Measurements from ENCODE around the gene ZNF180.
"Not testable (repeated sequence)": the region's sequence is repeated elsewhere in the genome, so short reads cannot be mapped to it uniquely, and the experiment has no call there.

Gene ZNF180

DNA sequence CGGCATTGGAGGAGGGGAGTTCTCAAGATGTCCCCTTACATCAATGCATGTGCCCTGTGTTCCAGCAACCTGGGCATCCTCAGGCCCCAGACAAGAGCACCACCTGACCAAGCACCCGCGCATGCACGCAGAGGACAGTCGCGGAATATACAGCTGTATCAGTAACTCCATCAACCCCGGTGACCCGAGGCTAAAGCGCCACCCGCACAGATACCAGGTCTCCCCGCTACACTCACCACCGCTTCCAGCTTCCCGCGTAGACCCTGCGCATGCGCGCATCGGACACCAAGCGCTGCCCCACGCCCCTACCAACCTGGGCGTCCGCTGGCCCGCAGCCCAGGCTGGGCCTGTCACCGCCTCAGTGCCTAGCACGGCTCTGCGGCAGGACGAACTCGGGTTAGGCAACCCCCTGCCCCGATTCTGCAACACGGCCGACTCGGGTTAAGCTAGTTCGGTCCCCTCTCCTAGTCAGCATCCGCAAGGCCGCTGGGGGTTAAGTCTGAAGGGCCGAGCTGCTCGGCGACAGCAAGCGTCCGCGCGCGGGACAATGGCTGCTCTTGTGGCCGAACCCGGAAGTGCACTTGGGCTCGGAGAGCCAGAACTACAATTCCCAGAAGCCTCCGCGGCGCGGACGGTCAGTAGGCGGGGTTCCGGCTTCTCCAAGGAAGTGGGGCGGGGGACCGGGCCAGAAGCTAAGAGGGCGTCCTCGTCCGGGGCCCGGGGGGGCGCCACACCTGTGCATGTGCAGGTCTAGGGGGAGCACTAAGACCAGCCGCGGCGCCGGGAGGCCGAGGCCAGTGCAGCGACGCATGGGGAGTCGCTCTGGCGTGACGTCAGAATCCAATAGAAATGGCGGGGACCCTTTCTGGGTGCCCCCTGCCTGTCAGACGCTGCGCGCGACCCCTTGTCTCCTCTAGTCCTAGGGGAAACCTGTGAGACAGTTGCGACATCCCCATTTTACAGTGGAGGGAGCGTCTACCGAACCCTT, at the start of gene ZNF180:
ZNF180 (minus strand) TSS at position 561 of the 988 bp plus-strand sequence. CDS start 3,188 bp downstream, outside the sequence.
- DNase-seq, result peak; percentile 82

DNA sequence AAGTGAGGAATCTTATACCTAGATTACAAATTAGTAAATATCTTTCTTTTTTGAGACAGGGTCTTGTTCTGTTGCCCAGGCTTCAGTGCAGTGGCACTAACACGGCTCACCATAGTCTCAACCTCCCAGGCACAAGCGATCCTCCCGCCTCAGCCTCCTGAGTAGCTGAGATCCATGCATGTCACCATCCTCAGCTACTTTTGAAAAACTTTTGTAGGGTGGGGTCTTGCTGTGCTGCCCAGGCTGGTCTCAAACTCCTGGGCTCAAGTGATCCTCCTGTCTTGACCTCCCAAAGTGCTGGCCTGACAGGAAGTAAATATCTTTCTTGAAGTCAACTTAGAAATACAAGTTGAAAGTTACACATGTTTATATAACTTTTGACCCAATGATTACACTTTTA, 49.2 kb upstream of the ZNF180 start:
- DNase-seq, result no peak

DNA sequence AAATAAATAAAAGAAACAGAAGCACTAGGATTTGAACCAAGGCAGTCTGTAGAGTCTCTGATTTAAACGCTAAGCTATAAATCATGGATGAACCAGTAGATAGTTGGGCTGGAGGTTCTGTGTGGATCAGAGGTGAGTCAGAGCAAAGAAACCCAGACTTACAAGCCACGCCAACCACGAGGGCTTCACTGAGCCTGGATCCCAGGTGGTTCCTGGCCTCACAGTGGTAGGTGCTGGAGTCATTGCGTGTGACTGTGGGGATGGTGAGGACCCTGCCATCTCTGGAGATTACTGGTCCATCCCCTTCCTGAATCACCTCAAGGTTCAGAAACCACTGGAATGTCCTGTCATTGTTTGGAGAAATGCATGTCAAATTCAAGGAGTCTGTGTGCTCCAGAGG, 48.4 kb upstream of the ZNF180 start:
- peak; percentile 66 for DNase-seq

DNA sequence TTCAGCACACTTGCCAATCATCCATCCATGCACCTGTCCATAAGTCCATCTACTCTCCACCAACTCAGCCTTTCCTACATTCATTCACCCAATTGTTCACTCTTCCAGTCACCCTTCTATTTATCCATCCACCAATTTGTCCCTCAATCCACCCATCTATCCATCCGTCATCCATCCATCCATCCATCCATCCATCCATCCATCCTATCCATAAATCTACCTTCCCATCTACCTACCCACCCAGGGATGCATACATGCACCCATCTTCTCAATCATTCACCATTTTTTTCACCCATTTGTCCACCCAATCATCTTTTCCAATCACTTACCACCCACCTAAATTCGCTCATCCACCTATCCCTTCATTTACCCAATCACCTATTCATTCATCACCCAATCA, 43.7 kb upstream of the ZNF180 start:
- no peak for DNase-seq

DNA sequence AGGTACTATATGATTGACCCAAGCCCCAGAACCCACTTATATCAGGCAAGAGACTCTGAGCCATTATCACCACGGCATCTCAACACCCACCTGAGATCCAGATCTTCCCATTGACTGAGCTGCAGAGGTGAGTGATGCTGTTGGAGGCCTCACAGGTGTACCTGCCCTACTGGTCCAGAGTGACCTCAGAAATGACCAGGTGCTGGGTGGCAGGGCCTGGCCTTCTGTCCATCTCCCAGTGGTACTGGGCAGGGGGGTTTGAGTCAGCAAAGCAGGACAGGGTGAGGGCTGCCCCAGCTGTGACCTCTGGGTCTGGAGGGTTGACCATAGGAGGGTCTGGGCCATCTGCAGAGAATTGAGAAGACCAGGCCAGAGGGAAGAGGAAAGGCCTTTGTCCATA, 42.3 kb upstream of the ZNF180 start:
- no peak for DNase-seq

DNA sequence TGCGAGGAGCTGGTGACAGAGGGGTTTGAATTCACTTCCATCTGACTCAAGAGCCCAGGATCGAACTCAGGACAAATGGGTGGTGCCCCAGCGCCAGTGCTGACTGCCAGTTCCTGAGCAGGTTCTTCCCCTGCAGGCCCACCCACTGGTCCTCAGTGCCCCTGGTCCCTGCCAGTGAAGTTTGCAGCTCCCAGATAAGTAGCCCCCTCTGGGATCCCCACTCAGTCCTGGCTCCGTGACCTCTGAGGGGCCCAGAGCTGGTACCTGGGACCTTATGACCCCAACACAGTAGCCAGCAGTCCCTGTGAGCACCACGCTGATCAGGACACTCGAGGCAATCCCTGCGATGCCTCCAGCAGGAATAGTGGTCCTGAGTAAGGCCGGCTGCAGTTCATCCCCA, 40.4 kb upstream of the ZNF180 start:
- no peak for DNase-seq

DNA sequence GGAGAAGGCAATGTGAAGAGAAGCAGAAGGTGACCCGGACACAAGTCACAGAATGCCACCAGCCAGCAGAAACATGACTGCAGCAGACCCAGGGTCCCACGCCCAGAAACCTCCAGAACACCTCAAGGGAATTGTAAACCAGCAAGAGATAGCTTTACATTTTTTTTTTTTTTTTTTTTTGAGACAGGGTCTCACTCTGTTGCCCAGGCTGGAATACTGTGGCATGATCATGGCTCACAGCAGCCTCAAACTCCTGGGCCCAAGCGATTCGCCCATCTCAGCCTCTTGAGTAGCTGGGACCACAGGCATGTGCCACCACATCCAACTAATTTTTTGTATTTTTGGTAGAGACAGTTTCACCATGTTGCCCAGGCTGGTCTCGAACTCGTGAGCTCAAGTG, 39.7 kb upstream of the ZNF180 start:
- no peak for DNase-seq

DNA sequence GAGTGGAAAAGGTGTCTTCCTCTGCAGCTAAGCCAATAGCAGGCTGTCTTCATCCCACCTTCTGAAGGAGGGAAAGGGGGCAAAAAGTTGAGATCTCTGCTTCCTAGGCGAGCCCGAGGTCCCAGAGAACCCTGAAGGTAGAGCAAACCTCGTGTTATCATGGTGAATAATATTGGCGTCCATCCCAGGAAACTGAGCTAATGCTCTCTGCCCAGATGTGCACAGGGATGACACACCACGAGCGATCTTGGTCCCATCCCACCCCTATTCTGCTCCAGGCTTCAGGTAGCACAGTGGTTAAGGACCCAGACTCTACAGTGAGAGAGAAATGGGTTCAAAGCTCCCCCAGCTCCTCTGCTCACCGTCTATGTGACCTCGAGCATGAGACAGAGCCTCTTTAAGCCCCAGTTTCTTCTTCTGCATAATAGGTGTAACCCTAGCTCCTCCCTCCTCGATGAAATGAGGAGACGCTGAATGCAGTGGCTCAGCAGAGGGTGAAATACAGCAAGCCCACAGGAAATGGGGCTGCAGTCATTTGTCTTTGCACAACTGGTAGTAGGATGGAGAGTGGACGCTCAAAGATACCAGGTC, 39.0 kb upstream of the ZNF180 start:
- no peak for DNase-seq

DNA sequence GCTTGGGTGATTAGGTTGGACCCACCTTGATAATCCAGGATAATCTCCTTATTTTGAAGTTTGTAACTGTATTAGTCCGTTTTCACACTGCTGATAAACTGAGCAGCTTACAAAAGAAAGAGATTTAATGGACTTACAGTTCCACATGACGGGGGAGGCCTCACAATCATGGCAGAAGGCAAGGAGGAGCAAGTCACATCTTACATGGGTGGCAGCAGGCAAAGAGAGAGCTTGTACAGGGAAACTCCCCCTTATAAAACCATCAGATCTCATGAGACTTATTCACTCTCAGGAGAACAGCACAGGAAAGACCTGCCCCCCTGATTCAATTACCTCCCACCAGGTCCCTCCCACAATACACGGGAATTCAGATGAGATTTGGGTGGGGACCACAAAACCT, 35.0 kb upstream of the ZNF180 start:
- DNase-seq, result not testable (repeated sequence)

DNA sequence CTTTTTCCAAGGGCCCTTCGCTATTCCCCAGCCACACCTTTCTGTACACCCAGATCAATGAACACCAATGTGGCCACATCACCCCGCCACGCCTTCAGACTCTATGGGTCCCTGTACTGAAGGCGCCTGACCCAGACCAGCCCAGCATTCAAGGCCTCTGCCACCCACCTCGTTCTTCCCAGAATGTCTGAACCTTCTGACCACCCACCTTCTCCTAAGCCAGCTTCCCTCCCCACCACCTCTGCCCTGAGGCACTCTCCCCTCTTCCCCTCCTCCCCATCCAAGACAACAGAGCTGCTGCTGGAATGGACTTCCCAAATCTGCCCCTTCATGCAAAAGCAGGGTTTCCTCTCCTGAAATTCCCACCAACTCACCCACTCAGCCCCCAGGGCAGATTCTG, 32.5 kb upstream of the ZNF180 start:
- DNase-seq, result no peak

DNA sequence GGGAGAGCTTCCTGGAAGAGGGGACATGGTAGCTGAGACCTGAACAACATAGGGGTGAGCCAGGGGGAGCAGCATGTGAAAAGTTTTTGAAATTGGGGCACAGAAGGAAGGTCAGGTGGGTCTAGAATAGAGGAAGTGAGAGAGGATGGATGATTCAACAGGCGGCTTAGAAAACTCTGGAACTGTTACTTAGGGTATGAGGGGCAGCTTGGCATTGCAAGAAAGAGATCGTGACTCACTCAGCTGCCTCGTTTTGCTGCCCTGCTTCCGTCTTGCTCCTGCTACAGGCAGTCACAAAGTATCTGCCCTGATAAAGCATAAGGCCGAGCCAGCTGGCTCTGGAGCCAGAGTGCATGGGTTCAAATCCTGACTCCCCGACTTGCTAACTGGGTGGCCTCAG, 30.5 kb upstream of the ZNF180 start:
- no peak for DNase-seq

DNA sequence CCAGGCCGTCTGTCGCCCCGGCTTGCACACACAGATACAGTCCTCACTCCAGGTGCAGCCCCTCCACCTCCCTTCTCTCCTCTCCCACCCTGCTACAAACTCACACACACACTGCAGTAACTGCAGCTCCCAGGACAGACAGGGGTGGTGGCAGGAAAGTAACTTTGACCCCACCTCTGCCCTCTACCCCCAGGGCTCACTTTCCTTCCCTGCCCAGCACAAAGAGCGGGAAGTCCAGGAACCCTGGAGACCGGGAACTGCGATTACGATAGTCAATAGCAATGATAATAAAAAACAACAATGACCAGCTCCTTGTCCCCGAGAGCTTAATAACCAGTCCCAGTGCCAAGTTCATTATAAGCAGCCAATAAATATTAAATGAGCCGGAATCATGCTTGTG, 29.2 kb upstream of the ZNF180 start, which contains the start of gene CEACAM20:
CEACAM20 (minus strand) TSS at position 140 of the 400 bp plus-strand sequence. CDS start 166 bp downstream, outside the sequence.
- DNase-seq, result no peak

DNA sequence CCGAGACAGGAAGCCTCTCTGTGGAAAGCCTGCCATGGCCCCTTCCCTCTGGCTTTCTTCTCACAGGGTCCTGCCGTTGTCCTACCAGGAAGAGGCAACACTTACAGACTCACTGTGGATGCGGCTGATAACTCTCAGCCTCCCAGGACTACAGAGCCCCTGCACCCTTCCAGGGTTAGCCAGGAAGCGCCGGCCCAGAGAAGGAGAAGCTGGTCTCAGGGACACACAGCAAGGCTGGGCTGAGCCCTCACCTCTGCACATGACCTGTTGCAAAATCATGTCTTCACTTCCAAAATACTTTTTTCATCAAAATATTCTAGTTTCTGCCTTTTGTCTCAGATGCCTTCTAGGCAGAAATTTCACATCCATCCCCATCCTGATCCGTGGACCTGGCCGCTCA, 27.2 kb upstream of the ZNF180 start:
- DNase-seq, result no peak

DNA sequence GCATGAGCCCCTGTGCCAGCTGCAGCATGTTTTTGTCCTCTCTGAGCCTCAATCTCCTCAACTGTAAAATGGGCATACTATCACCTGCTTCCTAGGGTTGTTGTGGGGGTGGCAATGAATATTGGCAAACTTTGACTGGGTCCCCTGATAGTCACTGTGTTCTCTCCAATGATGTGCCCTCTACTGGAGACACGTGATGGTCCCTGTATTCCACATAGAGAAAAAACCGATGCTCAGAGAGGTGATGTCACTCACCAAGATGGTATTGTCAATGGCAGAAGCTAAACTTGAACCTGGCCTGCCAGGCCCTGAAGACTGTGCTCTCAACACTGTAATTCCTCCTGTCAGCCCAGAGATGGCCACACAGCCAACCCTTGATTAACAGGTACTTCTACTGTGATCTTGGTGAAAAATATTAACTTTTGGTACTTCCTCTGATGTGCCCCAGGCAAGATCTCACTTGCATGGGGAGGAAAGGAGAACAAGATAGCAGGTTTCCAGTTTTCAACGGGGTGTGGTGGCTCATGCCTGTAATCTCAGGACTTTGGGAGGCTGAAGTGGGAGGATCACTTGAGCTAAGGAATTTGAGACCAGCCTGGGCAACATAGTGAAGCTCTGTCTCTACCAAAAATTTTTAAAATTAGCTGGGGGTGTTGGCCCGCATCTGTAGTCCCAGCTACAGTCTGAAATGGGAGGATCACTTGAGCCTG, 25.6 kb upstream of the ZNF180 start:
- DNase-seq, result no peak

DNA sequence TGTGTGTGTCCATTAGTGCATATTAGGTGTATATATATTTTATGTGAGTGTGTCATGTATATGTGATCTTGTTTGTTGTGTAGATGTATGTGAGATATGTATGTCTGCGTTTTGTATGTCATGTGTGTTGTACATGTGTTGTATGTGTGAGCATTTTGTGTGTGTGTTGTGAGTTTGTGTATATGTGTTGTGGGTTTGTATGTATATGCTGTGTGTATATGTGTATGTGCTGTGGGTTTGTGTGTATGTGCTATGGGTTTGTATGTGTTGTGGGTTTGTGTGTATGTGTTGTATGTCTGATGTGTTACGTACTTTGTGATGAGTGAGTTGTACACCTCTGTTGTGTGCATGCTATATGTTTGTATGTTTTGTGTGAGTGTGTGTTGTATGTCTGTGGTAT, 21.0 kb upstream of the ZNF180 start:
- DNase-seq, result no peak

DNA sequence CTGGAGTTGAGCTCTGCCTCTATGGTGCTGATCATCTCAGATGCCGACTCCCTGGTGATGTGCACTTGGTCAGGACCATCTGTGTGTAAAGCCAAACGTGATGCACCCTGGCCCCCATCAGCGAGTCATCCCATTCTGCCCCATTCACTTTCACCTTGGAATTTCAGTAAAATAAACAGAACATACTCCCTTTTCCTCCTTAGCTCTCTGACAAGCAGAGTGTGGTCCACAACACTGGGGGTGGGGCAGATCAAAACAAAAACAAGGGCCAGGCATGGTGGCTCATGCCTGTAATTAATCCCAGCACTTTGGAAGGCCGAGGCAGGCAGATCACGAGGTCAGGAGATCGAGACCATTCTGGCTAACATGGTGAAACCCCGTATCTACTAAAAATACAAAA, 16.8 kb upstream of the ZNF180 start:
- DNase-seq, result no peak

DNA sequence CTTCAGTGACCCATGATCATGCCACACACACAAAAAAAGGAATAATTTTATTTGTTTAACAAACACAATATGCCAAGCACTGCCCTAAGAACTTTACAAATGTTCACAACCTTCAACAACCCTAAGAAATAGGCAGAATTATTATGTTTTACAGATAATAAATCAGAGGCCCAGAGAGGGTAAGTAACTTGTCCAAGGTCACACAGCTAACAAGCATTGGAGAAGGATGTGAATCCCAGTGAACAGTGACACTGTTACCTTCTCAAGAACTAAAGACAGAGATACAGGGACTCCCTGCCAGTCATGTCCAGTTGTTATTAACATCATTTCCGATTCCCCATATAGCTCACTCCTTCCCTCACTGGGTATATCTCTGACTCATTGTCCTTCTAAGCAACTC, 15.6 kb upstream of the ZNF180 start:
- DNase-seq, result no peak

DNA sequence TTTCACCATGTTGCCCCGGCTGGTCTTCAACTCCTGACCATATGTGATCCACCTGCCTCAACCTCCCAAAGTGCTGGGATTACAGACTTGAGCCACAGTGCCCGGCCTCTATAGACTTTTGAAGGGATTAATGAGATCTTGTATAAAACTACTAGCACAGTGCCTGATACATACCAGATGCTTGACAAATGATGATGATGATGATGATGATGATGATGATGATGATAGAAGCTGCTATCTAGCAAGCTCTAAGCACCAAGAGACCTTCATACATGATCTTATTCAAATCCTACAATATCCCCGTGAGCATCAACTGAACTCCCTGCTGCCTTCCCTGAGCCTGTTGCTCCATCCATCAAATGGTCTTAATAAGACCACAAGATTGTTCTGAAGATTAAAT, 14.7 kb upstream of the ZNF180 start:
- no peak for DNase-seq

DNA sequence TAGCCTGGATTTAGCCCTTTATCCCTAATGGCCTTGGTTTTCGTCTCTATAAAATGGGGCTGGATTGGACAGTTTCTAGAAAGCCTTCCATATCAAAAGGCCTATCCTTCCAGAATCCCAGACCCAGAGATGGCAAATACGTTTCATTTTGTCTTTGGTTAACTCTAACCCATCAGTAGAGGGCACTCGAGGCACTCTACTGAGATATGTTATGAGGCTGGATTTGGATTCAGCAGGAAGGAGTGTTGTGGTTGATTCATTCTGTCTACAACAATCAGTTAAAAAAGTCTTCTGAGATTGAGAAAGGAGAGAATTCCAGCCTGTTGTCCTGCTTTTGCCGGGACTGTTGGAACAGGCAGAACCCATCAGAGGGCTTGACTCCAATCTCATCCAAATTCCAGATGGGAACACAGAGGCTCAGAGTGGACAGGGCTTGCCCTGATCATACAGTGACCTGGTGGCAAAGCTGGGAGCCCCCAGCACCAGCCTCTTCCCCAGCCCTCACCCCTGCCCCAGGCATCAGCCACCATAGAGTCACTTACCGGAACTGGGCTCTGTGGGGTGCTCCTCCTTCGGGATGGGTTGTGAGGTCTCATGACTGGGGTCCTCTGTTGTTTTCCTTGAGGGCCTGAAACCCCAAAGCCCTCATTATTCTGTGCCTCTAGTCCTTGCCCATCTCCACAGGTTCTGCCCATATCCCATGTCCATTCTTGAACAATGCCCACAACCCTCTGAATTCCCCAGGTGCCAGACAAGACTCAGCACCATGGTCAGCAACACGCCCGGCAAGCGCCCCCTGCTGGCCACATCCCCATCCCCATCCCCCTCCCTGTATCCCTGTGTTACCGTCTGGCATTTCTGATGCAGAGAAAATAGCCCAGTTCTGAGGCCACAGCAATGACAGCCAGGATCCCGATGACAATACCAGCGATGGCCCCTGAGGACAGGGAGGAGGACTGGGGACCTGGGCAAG, 12.3 kb upstream of the ZNF180 start:
- peak; percentile 21 for DNase-seq

DNA sequence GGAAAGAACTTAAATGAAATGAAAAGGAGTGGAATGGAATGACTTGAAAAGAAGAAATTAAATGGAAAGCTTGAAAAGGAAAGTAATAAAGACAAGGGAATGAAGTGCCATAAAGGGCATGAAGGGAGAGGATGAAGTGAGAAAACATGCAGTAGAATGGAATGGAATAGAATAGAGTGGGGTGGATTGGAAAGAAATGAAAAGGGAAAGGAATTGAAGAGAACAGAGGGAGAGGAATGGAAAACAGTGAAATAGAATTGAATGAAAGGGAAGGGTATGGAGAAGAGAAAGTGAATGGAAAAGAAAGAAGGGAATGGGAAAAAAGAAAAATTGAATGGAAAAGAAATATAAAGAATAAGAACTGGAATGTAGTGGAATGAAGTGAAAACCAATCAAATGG, 9.2 kb upstream of the ZNF180 start:
- no peak for DNase-seq

DNA sequence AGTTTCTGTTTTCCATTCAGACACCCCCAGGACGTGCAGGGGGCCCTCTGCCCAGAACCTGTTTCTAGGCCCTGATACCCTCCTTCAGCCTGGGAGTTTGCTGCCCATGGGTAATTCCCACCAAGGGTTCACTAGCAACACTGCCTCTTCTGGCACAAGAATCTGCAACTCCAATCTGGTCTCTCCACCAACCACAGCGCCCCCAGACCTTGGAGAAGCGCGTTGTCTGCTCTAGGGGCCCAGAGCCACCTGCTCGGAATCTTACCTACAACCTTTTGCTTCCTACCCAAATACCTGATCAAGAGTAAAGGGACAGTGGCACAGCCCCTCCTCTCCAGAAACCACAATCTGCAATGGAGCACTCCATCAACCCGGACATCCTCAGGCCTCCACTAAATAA, 763 bp downstream of the ZNF180 start:
- no peak for DNase-seq

DNA sequence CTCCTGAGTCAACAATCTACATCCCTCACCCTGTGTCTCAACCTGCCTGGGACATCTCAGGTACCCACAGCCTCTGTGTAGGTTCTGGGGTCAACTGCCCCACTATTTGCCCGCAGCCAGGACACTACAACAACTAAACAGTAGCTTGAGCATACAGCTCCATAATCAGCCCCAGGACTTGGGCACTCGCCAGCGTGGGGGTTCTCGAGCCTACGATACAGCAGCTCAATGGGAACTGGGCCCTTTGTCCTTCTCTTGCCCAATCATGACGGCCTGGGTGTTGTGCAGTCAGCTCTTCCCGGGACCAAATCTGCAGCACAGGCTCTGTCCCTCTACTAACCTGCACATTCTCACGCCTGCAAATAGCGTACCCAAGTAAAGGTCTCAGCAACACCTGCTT, 1.3 kb downstream of the ZNF180 start:
- no peak for DNase-seq

Data from kidney glomerular epithelial cell (primary cell).